B cell (primary cell): Measurements from ENCODE around the gene TAT. TPM values are rescaled to one million over a fixed set of nuclear protein-coding genes. Genes with fewer than 3 reads are reported as not detected.

Experiments
- ATAC-seq: fragments of 200-7000 bp; cut with Tn5 transposase; one replicate; pipeline ENCODE4 v1.10.0; 2021; ENCODE audit warnings: low read depth, mild to moderate bottlenecking, moderate number of reproducible peaks, moderate library complexity
- CTCF ChIA-PET: fragments of 350-600 bp; sonication (Branson Sonifier 250); formaldehyde crosslinking; loops from one replicate; lab custom pipeline; 2021; ENCODE audit warnings: antibody characterized with exemption, inconsistent platforms; lab: Charles Lee
- POLR2A ChIA-PET: fragments of 350-600 bp; sonication (Branson Sonifier 250); formaldehyde crosslinking; loops from one replicate; lab custom pipeline; 2021; ENCODE audit warnings: antibody characterized with exemption; lab: Charles Lee
- DNase-seq: peaks from one replicate; pipeline ENCODE4 v3.0.0; 2013
- H2AFZ ChIP-seq: 2 replicates; pipeline ENCODE4 v1.6.1; 2012; ENCODE audit warnings: mild to moderate bottlenecking, low read depth, low read length; ENCODE audit not compliant: insufficient read depth, poor library complexity, severe bottlenecking
- H3K27ac ChIP-seq, 2 donors: 1 replicate in 1 of 2; 2 replicates in 1 of 2; pipeline ENCODE4 v1.5.1; 2012 to 2013; ENCODE audit warnings: low read length in 2 of 2, mild to moderate bottlenecking in 2 of 2, moderate library complexity in 1 of 2
- H3K27me3 ChIP-seq, 4 experiments: fragments of 200-600 bp in 1 of 4; sonication (generic) in 1 of 4; replicated peaks in 1 of 4; 1 replicate in 2 of 4; 2 replicates in 2 of 4; pipeline versions ENCODE4 v1.6.1 to v1.7.0; 2013 to 2016; ENCODE audit warnings: low read length in 3 of 4, mild to moderate bottlenecking in 2 of 4, mixed read lengths in 1 of 4, moderate library complexity in 1 of 4; ENCODE audit not compliant: insufficient read depth in 4 of 4, control insufficient read depth in 3 of 4; ENCODE audit errors: control extremely low read depth in 1 of 4
- H3K36me3 ChIP-seq, 2 experiments: replicated peaks in 1 of 2; 1 replicate in 1 of 2; 2 replicates in 1 of 2; pipeline versions ENCODE4 v1.6.1 to v1.7.1; 2013; ENCODE audit warnings: low read length in 1 of 2; ENCODE audit not compliant: insufficient read depth in 2 of 2, control insufficient read depth in 1 of 2; ENCODE audit errors: control extremely low read depth in 1 of 2, extremely low read depth in 1 of 2
- H3K4me1 ChIP-seq, 2 donors: fragments of 200-600 bp in 1 of 2; sonication (generic) in 1 of 2; 1 replicate in 1 of 2; 2 replicates in 1 of 2; pipeline versions ENCODE4 v1.5.1 to v1.6.1; 2013 to 2017; ENCODE audit warnings: low read length in 2 of 2; ENCODE audit not compliant: control insufficient read depth in 2 of 2, insufficient read depth in 2 of 2
- H3K4me2 ChIP-seq: replicated peaks from 2 replicates; pipeline ENCODE3; 2012; ENCODE audit warnings: mild to moderate bottlenecking, low read depth, low read length; ENCODE audit not compliant: poor library complexity, severe bottlenecking
- H3K4me3 ChIP-seq, 5 experiments: fragments of 200-600 bp in 1 of 5; sonication (generic) in 1 of 5; 1 replicate in 3 of 5; 2 replicates in 2 of 5; pipeline versions ENCODE4 v1.5.1 to v1.7.0; 2011 to 2016; ENCODE audit warnings: low read length in 4 of 5, mild to moderate bottlenecking in 4 of 5, low read depth in 2 of 5, control low read depth in 1 of 5, moderate library complexity in 1 of 5; ENCODE audit not compliant: insufficient read depth in 1 of 5; ENCODE audit errors: control extremely low read depth in 1 of 5, extremely low read depth in 1 of 5
- H3K79me2 ChIP-seq: fragments of 200-600 bp; sonication (generic); one replicate; pipeline ENCODE4 v1.6.0; 2016; ENCODE audit warnings: low read length; ENCODE audit not compliant: control insufficient read depth, insufficient read depth
- H3K9ac ChIP-seq: fragments of 200-600 bp; sonication (generic); 2 replicates; pipeline ENCODE4 v1.6.1; 2017; ENCODE audit warnings: mild to moderate bottlenecking, low read length, moderate library complexity
- H3K9me3 ChIP-seq, 3 donors: one replicate each; pipeline versions ENCODE4 v1.6.1 to v1.7.1; 2013; ENCODE audit warnings: low read length in 2 of 3; ENCODE audit not compliant: control insufficient read depth in 2 of 3, insufficient read depth in 1 of 3; ENCODE audit errors: control extremely low read depth in 1 of 3
- H4K20me1 ChIP-seq: 2 replicates; pipeline ENCODE4 v1.6.0; 2012; ENCODE audit warnings: mild to moderate bottlenecking, low read length; ENCODE audit not compliant: insufficient read depth, control insufficient read depth, poor library complexity, severe bottlenecking
- H3K27ac Mint-ChIP-seq: one replicate; pipeline ENCODE4 v1.8.0; 2021; ENCODE audit warnings: mixed read lengths
- H3K27me3 Mint-ChIP-seq: one replicate; pipeline ENCODE4 v1.8.0; 2021; ENCODE audit warnings: mixed read lengths
- H3K4me1 Mint-ChIP-seq: one replicate; pipeline ENCODE4 v1.8.0; 2021; ENCODE audit warnings: mixed read lengths
- H3K4me3 Mint-ChIP-seq: one replicate; pipeline ENCODE4 v1.8.0; 2021; ENCODE audit warnings: mixed read lengths
- H3K9me3 Mint-ChIP-seq: one replicate; pipeline ENCODE4 v1.8.0; 2022; ENCODE audit warnings: mixed read lengths; ENCODE audit not compliant: insufficient read depth
- EZH2 ChIP-seq: IDR thresholded peaks from 2 replicates; pipeline ENCODE4 v1.6.1; 2012; ENCODE audit warnings: borderline replicate concordance, low read depth, mild to moderate bottlenecking, moderate library complexity, low read length; ENCODE audit not compliant: insufficient read depth, poor library complexity, severe bottlenecking
- WGBS: methylation state at CpG from one replicate; pipeline ENCODE4 v1.1.5; 2013; ENCODE audit warnings: missing lambda C conversion rate; ENCODE audit not compliant: insufficient coverage; 5-methylcytosine and 5-hydroxymethylcytosine counted together
- intact Hi-C: fragments of 100-400 bp; cut with micrococcal nuclease; formaldehyde crosslinking; loops from one replicate; pipeline ENCODE4 v1.10.0; 2022
- polyA plus RNA-seq: library from polyadenylated mRNA; depleted of rRNA; stranded (reverse); fragments of >200 nt; gene quantifications from 2 replicates; pipeline ENCODE4 v1.2.3, GENCODE V29; 2012
- total RNA-seq, 2 donors: library from RNA; stranded (reverse); fragments of 120-200 nt in 1 of 2; gene quantifications; 1 replicate in 1 of 2; 2 replicates in 1 of 2; pipeline versions ENCODE4 v1.2.3 to v1.2.4, GENCODE V29; 2013 to 2022
- TF ChIP-seq, protein P1 (sequence below): fragments of 200-600 bp; IDR thresholded peaks from one replicate; pipeline ENCODE4 v1.8.0; 2022; ENCODE audit warnings: antibody characterized with exemption, mild to moderate bottlenecking

The TAT gene
- total and polyA plus RNA-seq, 2 donors (not counting 1 experiment from before 2014, with no cell fraction given), result not detected

DNA sequence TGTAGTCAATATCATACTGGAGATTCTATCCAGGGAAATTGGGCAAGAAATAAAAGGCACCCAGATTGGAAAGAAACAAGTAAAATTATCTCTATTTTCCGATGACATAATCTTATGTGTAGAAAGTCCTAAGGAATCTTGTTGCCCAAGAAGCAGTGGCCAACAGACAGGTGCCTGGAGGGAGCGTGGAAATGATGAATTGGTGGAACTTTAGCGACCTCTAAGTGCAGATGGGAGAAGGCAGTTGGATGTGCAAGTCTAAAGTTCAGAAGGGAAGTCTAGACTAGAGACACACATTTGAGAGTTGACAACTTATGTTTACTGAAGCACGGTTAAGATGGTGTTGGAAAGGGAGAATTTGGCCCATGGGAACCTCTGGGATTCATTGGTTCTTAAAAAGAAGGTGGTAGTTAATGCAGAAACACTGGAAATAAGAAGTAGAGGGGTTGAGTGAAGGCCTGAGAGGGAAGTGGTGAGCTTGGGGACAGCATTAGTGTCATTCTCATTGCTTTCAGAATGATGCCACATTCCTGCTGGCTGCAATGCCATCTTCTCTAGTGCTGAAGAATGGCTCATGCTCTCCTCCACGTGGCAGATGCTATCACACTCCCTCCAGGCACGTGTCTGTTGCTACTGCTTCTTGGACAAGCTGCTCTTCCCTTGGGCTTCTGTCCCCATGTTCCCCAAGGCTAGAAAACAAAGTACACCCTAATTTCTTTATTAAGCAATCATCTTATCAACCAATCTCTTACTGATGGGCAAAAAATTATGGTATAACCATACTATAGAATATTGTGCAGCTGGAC lies 24.0 kb downstream of the TAT start:
- Histone ChIP-seq H3K4me1 (no peaks in the 10 kb centered on the region), H4K20me1 (no peaks in the 10 kb centered on the region), H3K27me3 (peaks cover 0 to 5% (median 2%) of the 10 kb centered on the region in 4 experiments), H3K36me3 (no peaks in the 10 kb centered on the region), H3K79me2 (no peaks in the 10 kb centered on the region), H3K27ac (no peak overlapping the region), H3K4me3 (no peak overlapping the region), H2AFZ (no peak overlapping the region), H3K9ac (no peak overlapping the region), H3K9me3 (no peaks in the 10 kb centered on the region), H3K4me2 (no peak overlapping the region)
- no peaks in the 10 kb centered on the region for H3K9me3 Mint-ChIP-seq
- ChIA-PET CTCF (interaction anchor here (1.0 to 4.1 kb wide), 3 partner anchors 12 to 15 kb away, joined by 3 to 19 read pairs (median 3); no protein-coding TSS in a partner anchor), POLR2A (interaction anchor here (0.5 to 1.3 kb wide), 2 partner anchors 12 to 13 kb away, joined by 3 to 7 read pairs; no protein-coding TSS in a partner anchor)
- TF ChIP-seq EZH2, result no peak
- TF ChIP-seq, protein P1, sequence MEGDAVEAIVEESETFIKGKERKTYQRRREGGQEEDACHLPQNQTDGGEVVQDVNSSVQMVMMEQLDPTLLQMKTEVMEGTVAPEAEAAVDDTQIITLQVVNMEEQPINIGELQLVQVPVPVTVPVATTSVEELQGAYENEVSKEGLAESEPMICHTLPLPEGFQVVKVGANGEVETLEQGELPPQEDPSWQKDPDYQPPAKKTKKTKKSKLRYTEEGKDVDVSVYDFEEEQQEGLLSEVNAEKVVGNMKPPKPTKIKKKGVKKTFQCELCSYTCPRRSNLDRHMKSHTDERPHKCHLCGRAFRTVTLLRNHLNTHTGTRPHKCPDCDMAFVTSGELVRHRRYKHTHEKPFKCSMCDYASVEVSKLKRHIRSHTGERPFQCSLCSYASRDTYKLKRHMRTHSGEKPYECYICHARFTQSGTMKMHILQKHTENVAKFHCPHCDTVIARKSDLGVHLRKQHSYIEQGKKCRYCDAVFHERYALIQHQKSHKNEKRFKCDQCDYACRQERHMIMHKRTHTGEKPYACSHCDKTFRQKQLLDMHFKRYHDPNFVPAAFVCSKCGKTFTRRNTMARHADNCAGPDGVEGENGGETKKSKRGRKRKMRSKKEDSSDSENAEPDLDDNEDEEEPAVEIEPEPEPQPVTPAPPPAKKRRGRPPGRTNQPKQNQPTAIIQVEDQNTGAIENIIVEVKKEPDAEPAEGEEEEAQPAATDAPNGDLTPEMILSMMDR, result no peak
- 64% methylated on average over 5 of the region's 6 CpGs for WGBS
- H3K4me1 Mint-ChIP-seq, result peaks cover 8% of the 10 kb centered on the region
- peaks cover 13% of the 10 kb centered on the region for H3K27me3 Mint-ChIP-seq
- intact Hi-C loops, result no loop called here
- ATAC-seq, result no peak
- no peak for DNase-seq
- H3K4me3 Mint-ChIP-seq, result no peak overlapping the region
- no peak overlapping the region for H3K27ac Mint-ChIP-seq

- peaks cover 4% of the 10 kb centered on the region in 2 donors for H3K4me1 ChIP-seq
- H3K27me3 ChIP-seq, result peaks cover 0 to 7% (median 2%) of the 10 kb centered on the region in 4 experiments
- no peak overlapping the region for H3K27ac Mint-ChIP-seq
- intact Hi-C loops, result no loop called here
- POLR2A ChIA-PET, result no interaction called here
- no peaks in the 10 kb centered on the region for H3K79me2 ChIP-seq
- no peak overlapping the region for H3K4me3 ChIP-seq
- no peak overlapping the region for H3K27ac ChIP-seq
- CTCF ChIA-PET, result interaction anchor here (1.4 kb wide), 1 partner anchor 134 kb away, joined by 3 read pairs; no protein-coding TSS in a partner anchor
- H3K4me2 ChIP-seq, result no peak overlapping the region
- H3K9me3 Mint-ChIP-seq, result no peaks in the 10 kb centered on the region
- peaks cover 13% of the 10 kb centered on the region for H3K27me3 Mint-ChIP-seq
- no peaks in the 10 kb centered on the region for H3K36me3 ChIP-seq
- H3K9me3 ChIP-seq, result no peaks in the 10 kb centered on the region
- no peak for TF ChIP-seq EZH2
- TF ChIP-seq, protein P1, result no peak
- H3K4me3 Mint-ChIP-seq, result no peak overlapping the region
- H3K4me1 Mint-ChIP-seq, result peaks cover 3% of the 10 kb centered on the region
- no peak overlapping the region for H3K9ac ChIP-seq
- DNase-seq (no peak), ATAC-seq (no peak)
- no peaks in the 10 kb centered on the region for H4K20me1 ChIP-seq
- no peak overlapping the region for H2AFZ ChIP-seq
These were observed 29.7 kb downstream of the TAT start for GRCh38 chr16:71547168-71547567.
